Liver (tissue), 9 donors: ENCODE results near the gene RAPH1. TPM values are rescaled to one million over a fixed set of nuclear protein-coding genes. Genes with fewer than 3 reads are reported as not detected.

ENCODE experiments used
- DNase-seq: peaks from one replicate; pipeline ENCODE4 v3.0.0-alpha.2; 2017; ENCODE audit warnings: low spot score
- H3K27ac ChIP-seq, 2 donors: one replicate each; pipeline ENCODE4 v1.7.0; 2013; ENCODE audit warnings: inconsistent platforms in 2 of 2, low read length in 2 of 2, control low read depth in 1 of 2, low read depth in 1 of 2, mild to moderate bottlenecking in 1 of 2
- H3K27me3 ChIP-seq, 4 donors: one replicate each; pipeline versions ENCODE4 v1.6.1 to v1.7.0; 2013; ENCODE audit warnings: low read length in 3 of 4, inconsistent platforms in 1 of 4, mild to moderate bottlenecking in 1 of 4, moderate library complexity in 1 of 4; ENCODE audit not compliant: control insufficient read depth in 4 of 4, insufficient read depth in 4 of 4
- H3K36me3 ChIP-seq, 4 donors: one replicate each; pipeline versions ENCODE4 v1.6.1 to v1.7.0; 2013; ENCODE audit warnings: low read length in 3 of 4, mild to moderate bottlenecking in 3 of 4, low read depth in 1 of 4, moderate library complexity in 1 of 4; ENCODE audit not compliant: control insufficient read depth in 4 of 4, insufficient read depth in 3 of 4
- H3K4me1 ChIP-seq, 4 donors: one replicate each; pipeline versions ENCODE4 v1.6.1 to v1.7.0; 2013; ENCODE audit warnings: low read length in 3 of 4, mild to moderate bottlenecking in 3 of 4, moderate library complexity in 1 of 4; ENCODE audit not compliant: control insufficient read depth in 4 of 4, insufficient read depth in 4 of 4
- H3K4me3 ChIP-seq, 3 donors: one replicate each; pipeline versions ENCODE4 v1.6.1 to v1.7.0; 2013; ENCODE audit warnings: low read length in 3 of 3, control low read depth in 1 of 3, low read depth in 1 of 3, mild to moderate bottlenecking in 1 of 3
- H3K9ac ChIP-seq, 2 donors: one replicate each; pipeline ENCODE4 v1.7.0; 2013; ENCODE audit warnings: low read length in 2 of 2, mild to moderate bottlenecking in 2 of 2, moderate library complexity in 2 of 2, control low read depth in 1 of 2, low read depth in 1 of 2
- H3K9me3 ChIP-seq, 4 donors: one replicate each; pipeline versions ENCODE4 v1.6.1 to v1.7.0; 2013; ENCODE audit warnings: low read length in 3 of 4; ENCODE audit not compliant: control insufficient read depth in 4 of 4
- ATF3 ChIP-seq: IDR thresholded peaks from 2 replicates; pipeline ENCODE4 v1.6.1; 2016; ENCODE audit warnings: antibody characterized with exemption
- CTCF ChIP-seq: fragments of 150-350 bp; IDR thresholded peaks from 2 replicates; pipeline ENCODE4 v1.5.1; 2017; ENCODE audit warnings: improper control_type of control experiment, low read depth, low read length; ENCODE audit not compliant: missing input control
- EGR1 ChIP-seq, 2 donors: IDR thresholded peaks; 2 replicates each; pipeline ENCODE4 v1.6.1; 2016 to 2018; ENCODE audit warnings: antibody characterized with exemption in 2 of 2, low read depth in 2 of 2
- GABPA ChIP-seq, 2 donors: IDR thresholded peaks in 1 of 2; conservative IDR thresholded peaks in 1 of 2; 2 replicates each; pipeline ENCODE4 v1.6.1; 2016; ENCODE audit warnings: antibody characterized with exemption in 2 of 2, mild to moderate bottlenecking in 1 of 2, moderate library complexity in 1 of 2
- HNF4G ChIP-seq: IDR thresholded peaks from 2 replicates; pipeline ENCODE4 v1.6.1; 2016; ENCODE audit warnings: antibody characterized with exemption
- JUND ChIP-seq, 2 donors: IDR thresholded peaks; 2 replicates each; pipeline ENCODE4 v1.6.1; 2016; ENCODE audit warnings: antibody characterized with exemption in 2 of 2
- MAX ChIP-seq: IDR thresholded peaks from 2 replicates; pipeline ENCODE4 v1.6.1; 2016; ENCODE audit warnings: antibody characterized with exemption
- NR2F2 ChIP-seq: IDR thresholded peaks from 2 replicates; pipeline ENCODE4 v1.6.1; 2016; ENCODE audit warnings: antibody characterized with exemption
- RAD21 ChIP-seq, 2 donors: IDR thresholded peaks; 2 replicates each; pipeline ENCODE4 v1.6.1; 2016; ENCODE audit warnings: antibody characterized with exemption in 2 of 2, mild to moderate bottlenecking in 2 of 2
- RXRA ChIP-seq, 2 donors: IDR thresholded peaks; 2 replicates each; pipeline ENCODE4 v1.6.1; 2017 to 2018; ENCODE audit warnings: antibody characterized with exemption in 2 of 2, mild to moderate bottlenecking in 1 of 2
- SP1 ChIP-seq: IDR thresholded peaks from 2 replicates; pipeline ENCODE4 v1.6.1; 2018; ENCODE audit warnings: antibody characterized with exemption, mild to moderate bottlenecking
- TAF1 ChIP-seq: conservative IDR thresholded peaks from 2 replicates; pipeline ENCODE4 v1.6.1; 2016; ENCODE audit warnings: antibody characterized with exemption, mild to moderate bottlenecking
- ZBTB33 ChIP-seq: IDR thresholded peaks from 2 replicates; pipeline ENCODE4 v1.6.1; 2016; ENCODE audit warnings: antibody characterized with exemption
- WGBS: extraction: QIAGEN DNeasy Blood & Tissue Kit; methylation state at CpG from one replicate; pipeline ENCODE4 v1.1.7; 2013; 5-methylcytosine and 5-hydroxymethylcytosine counted together
- polyA plus RNA-seq, 2 donors: library from polyadenylated mRNA; stranded (reverse) in 1 of 2; unstranded in 1 of 2; fragments of 200-250 nt in 1 of 2; fragments of >200 nt in 1 of 2; fragmentation: Nextera tagmentation in 1 of 2; extraction: Ambion mirVana in 1 of 2; gene quantifications; one replicate each; pipeline versions ENCODE4 v1.2.1 to v1.2.3, GENCODE V29; 2013 to 2015
- total RNA-seq, 2 donors: library from RNA; depleted of rRNA; stranded (reverse); fragments of >200 nt; gene quantifications; one replicate each; pipeline ENCODE4 v1.2.3, GENCODE V29; 2014
- donor health status: healthy.
- donor health status: healthy.
- donor health status: healthy.
- donor health status: healthy.
- donor health status: healthy.

Gene RAPH1
- total and polyA plus RNA-seq, 4 donors: 7.0 to 83.1 (median 19.4) TPM

- H3K4me1 ChIP-seq: no peaks in the 10 kb centered on the region
- no peak for DNase-seq
- no peak overlapping the region for H3K9ac ChIP-seq
- H3K27me3 ChIP-seq: no peaks in the 10 kb centered on the region
- H3K4me3 ChIP-seq: no peak overlapping the region
- H3K9me3 ChIP-seq: no peaks in the 10 kb centered on the region
- WGBS: 100% methylated on average over 2 of the region's 2 CpGs
- TF ChIP-seq EGR1 (IDR thresholded peaks at IDR 0.05; ENCODE audit: low read depth in 2 of 2) (no peak), HNF4G (no peak)
- no peak overlapping the region for H3K27ac ChIP-seq
- peaks cover 0 to 3% (median under 1%) of the 10 kb centered on the region in 4 donors for H3K36me3 ChIP-seq
Observed at GRCh38 chr2:203400805-203401585, 134.1 kb downstream of the RAPH1 start.

GRCh38 chr2:203399031-203399430, 136.1 kb downstream of the RAPH1 start:
- no peak for DNase-seq
- H3K27ac ChIP-seq: no peak overlapping the region
- 97% methylated on average over 1 of the region's 1 CpG for WGBS
- H3K27me3 ChIP-seq: no peaks in the 10 kb centered on the region
- H3K9ac ChIP-seq: no peak overlapping the region
- H3K4me3 ChIP-seq: no peak overlapping the region
- no peak for TF ChIP-seq RAD21 (IDR thresholded peaks at IDR 0.05)
- no peak for TF ChIP-seq HNF4G
- H3K9me3 ChIP-seq: no peaks in the 10 kb centered on the region
- peaks cover 0 to 6% (median under 1%) of the 10 kb centered on the region in 4 donors for H3K36me3 ChIP-seq
- H3K4me1 ChIP-seq: no peaks in the 10 kb centered on the region

GRCh38 chr2:203396667-203397066, 138.4 kb downstream of the RAPH1 start:
- no peaks in the 10 kb centered on the region for H3K9me3 ChIP-seq
- H3K9ac ChIP-seq: no peak overlapping the region
- peaks cover 0 to 6% (median under 1%) of the 10 kb centered on the region in 4 donors for H3K36me3 ChIP-seq
- H3K27ac ChIP-seq: no peak overlapping the region
- H3K4me3 ChIP-seq: no peak overlapping the region
- 74% methylated on average over 1 of the region's 1 CpG for WGBS
- H3K4me1 ChIP-seq: no peaks in the 10 kb centered on the region
- TF ChIP-seq RAD21 (IDR thresholded peaks at IDR 0.05): peak in 1 of 2 donors; percentile 18
- no peak for TF ChIP-seq CTCF
- no peak for DNase-seq
- no peaks in the 10 kb centered on the region for H3K27me3 ChIP-seq

- no peaks in the 10 kb centered on the region for H3K4me1 ChIP-seq
- 98% methylated on average over 2 of the region's 2 CpGs for WGBS
- TF ChIP-seq RAD21 (IDR thresholded peaks at IDR 0.05): no peak
- no peak for TF ChIP-seq NR2F2
- TF ChIP-seq JUND (IDR thresholded peaks at IDR 0.05): no peak
- no peak for TF ChIP-seq MAX
- no peak for TF ChIP-seq SP1
- no peak for TF ChIP-seq TAF1
- TF ChIP-seq CTCF: no peak
- no peak for TF ChIP-seq ZBTB33
- TF ChIP-seq GABPA (IDR thresholded peaks at IDR 0.05 in 1 of 2, conservative IDR thresholded peaks at IDR 0.05 in 1 of 2): no peak
- no peak for TF ChIP-seq ATF3
- TF ChIP-seq RXRA (IDR thresholded peaks at IDR 0.05): no peak
- TF ChIP-seq HNF4G: no peak
Observed at GRCh38 chr2:203395858-203396257, 139.2 kb downstream of the RAPH1 start.

More at GRCh38 chr2:203395858-203396257, 139.2 kb downstream of the RAPH1 start:
- H3K36me3 ChIP-seq: peaks cover 0 to 6% (median under 1%) of the 10 kb centered on the region in 4 donors
- H3K9ac ChIP-seq: no peak overlapping the region
- no peak overlapping the region for H3K4me3 ChIP-seq
- H3K27ac ChIP-seq: no peak overlapping the region
- H3K27me3 ChIP-seq: no peaks in the 10 kb centered on the region
- no peak for DNase-seq
- H3K9me3 ChIP-seq: no peaks in the 10 kb centered on the region
